ENCODE measurements around the gene IFNG. TPM values are rescaled to one million over a fixed set of nuclear protein-coding genes. Genes with fewer than 3 reads are reported as not detected.
"Not testable (repeated sequence)": the region's sequence is repeated elsewhere in the genome, so short reads cannot be mapped to it uniquely, and the experiment has no call there.

Gene IFNG
- 1 to 10 TPM; 2.8 to 3.4 TPM for total RNA-seq

GRCh38 chr12:68159681-68160304 lies at the start of gene IFNG:
Gene IFNG (minus strand): TSS chr12:68159740. CDS start chr12:68159615, 125 bp downstream.
- DNase-seq = no peak
- Mint-ChIP-seq H3K27ac (peak within 1 kb of the TSS; percentile 54), H3K4me3 (peak within 1 kb of the TSS; percentile 51), H3K36me3 (ENCODE audit: low read depth) (no peaks in the 10 kb centered on the region), H3K27me3 (no peaks in the 10 kb centered on the region), H3K9me3 (no peaks in the 10 kb centered on the region), H3K4me1 (peaks cover 18% of the 10 kb centered on the region)
- ChIA-PET POLR2A (no interaction called here), CTCF (interaction anchor here (2.7 to 4.2 kb wide), 4 partner anchors 21 to 119 kb away, joined by 9 to 19 read pairs (median 12); no protein-coding TSS in a partner anchor)

GRCh38 chr12:68209048-68209728 lies 49.6 kb upstream of the IFNG start:
- H3K27me3 Mint-ChIP-seq = peaks cover 33% of the 10 kb centered on the region
- H3K4me1 Mint-ChIP-seq; DNase-seq; H3K27ac Mint-ChIP-seq; H3K36me3 Mint-ChIP-seq (ENCODE audit: low read depth); POLR2A ChIA-PET; H3K9me3 Mint-ChIP-seq; H3K4me3 Mint-ChIP-seq: not testable (repeated sequence)
- CTCF ChIA-PET = interaction anchor here (1.4 kb wide), 1 partner anchor 16 kb away, joined by 3 read pairs; no protein-coding TSS in a partner anchor

DNA sequence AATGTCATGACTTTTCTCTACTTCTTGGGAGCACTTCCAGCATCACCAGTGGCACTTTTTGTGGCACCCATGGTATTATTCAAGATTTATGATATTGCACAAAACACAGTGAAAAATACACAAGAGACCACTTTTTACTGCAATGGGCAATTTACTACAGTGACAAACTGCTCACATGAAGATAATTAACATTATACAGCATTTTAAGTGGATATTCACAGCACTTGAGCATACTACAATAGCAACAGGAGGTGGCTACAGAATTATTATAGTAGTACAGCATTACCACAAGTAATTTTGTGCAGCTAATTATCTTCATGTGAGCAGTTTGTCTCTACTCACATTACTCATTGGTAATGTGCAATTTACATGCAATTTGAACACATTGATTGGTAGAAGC lies 47.7 kb upstream of the IFNG start:
- Mint-ChIP-seq H3K27me3 (peaks cover 23% of the 10 kb centered on the region), H3K4me1 (peaks cover 16% of the 10 kb centered on the region), H3K9me3 (no peaks in the 10 kb centered on the region), H3K4me3 (no peak overlapping the region), H3K27ac (no peak overlapping the region), H3K36me3 (ENCODE audit: low read depth) (no peaks in the 10 kb centered on the region)
- ChIA-PET POLR2A (no interaction called here), CTCF (no interaction called here)
- no peak for DNase-seq

- ChIA-PET POLR2A (interaction anchor here (0.6 kb wide), 1 partner anchor 22 kb away, joined by 5 read pairs; no protein-coding TSS in a partner anchor), CTCF (interaction anchor here (1.6 to 1.7 kb wide), 2 partner anchors 9 to 16 kb away, joined by 3 to 4 read pairs; no protein-coding TSS in a partner anchor)
- Mint-ChIP-seq H3K27me3 (peaks cover 18% of the 10 kb centered on the region), H3K4me1 (peaks cover 13% of the 10 kb centered on the region), H3K9me3 (no peaks in the 10 kb centered on the region), H3K4me3 (no peak overlapping the region), H3K27ac (no peak overlapping the region), H3K36me3 (ENCODE audit: low read depth) (no peaks in the 10 kb centered on the region)
- no peak for DNase-seq
Observed at GRCh38 chr12:68206446-68206845, 46.9 kb upstream of the IFNG start.

DNA sequence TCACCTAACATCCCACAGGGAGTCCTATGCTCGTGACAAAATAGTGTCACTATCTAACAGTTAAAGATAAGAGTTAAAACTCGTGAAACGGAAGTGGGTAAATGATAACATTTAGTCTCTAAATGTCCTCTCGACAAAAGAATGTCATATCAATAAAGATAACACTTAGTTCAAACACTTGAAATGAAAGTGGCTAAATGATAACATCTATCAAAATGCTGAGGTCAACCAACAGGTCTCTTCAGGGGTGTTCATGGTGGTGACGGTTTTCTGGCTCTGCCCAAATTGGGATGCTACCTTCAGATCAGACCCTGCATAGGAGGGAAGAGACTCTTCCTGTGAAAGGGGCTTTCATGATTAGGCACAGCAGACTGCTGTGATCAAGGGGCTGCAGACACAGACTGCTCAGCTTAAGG lies 43.9 kb upstream of the IFNG start:
- no peaks in the 10 kb centered on the region for H3K9me3 Mint-ChIP-seq
- no peak overlapping the region for H3K4me3 Mint-ChIP-seq
- H3K36me3 Mint-ChIP-seq (ENCODE audit: low read depth) = no peaks in the 10 kb centered on the region
- ChIA-PET POLR2A (no interaction called here), CTCF (no interaction called here)
- H3K4me1 Mint-ChIP-seq = peaks cover 27% of the 10 kb centered on the region
- H3K27ac Mint-ChIP-seq = no peak overlapping the region
- peaks cover 13% of the 10 kb centered on the region for H3K27me3 Mint-ChIP-seq
- DNase-seq = no peak

DNA sequence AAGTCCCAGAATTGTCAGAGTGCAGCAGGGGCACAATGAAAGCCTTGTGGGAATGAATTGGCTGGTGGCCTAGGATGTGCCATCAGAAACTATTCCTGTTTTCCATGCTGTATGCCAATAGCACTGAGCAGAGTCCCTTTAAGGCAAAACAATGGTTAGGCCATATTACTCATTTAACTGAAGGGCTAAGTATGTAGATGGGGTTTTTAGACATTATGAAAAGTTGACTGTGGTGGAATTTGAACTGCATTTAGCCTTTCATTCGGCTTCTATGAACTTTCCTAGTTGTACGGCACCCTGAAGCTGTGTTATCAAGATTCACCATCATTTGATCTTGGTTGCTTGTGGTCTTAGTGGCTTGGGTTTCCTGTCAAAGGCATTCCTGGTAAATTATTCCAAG lies 41.3 kb upstream of the IFNG start:
- H3K4me1 Mint-ChIP-seq = peaks cover 27% of the 10 kb centered on the region
- POLR2A ChIA-PET = no interaction called here

DNA sequence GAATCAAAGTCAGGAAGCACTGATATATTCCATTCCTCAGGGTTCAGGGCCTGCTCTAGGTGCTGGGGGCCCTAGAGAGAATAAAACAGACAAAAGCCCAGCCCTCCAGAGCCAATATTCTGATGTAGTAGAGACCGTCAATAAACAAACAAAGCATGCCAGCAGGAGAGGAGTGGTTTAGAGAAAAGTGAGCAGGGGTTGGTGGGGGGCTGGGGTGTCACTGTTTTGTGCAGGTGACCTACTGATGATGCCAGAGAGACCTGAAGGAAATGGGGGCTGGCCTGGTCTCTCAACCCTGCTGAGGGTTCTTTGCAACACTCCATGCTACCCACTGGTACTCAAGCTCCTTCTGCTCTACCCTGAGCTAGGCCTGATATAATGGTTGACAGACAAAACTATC lies 39.6 kb upstream of the IFNG start:
- no peak for DNase-seq
- H3K9me3 Mint-ChIP-seq = peaks cover 3% of the 10 kb centered on the region
- no peak overlapping the region for H3K4me3 Mint-ChIP-seq
- POLR2A ChIA-PET = interaction anchor here (0.7 kb wide), 1 partner anchor 9 kb away, joined by 3 read pairs; no protein-coding TSS in a partner anchor
- no peak overlapping the region for H3K27ac Mint-ChIP-seq
- no peaks in the 10 kb centered on the region for H3K36me3 Mint-ChIP-seq (ENCODE audit: low read depth)
- no peaks in the 10 kb centered on the region for H3K27me3 Mint-ChIP-seq
- peaks cover 27% of the 10 kb centered on the region for H3K4me1 Mint-ChIP-seq
- CTCF ChIA-PET = interaction anchor here (0.9 to 2.3 kb wide), 3 partner anchors 11 to 158 kb away, joined by 3 to 5 read pairs (median 4); no protein-coding TSS in a partner anchor

More for the DNA sequence above, 41.3 kb upstream of the IFNG start:
- no peak overlapping the region for H3K4me3 Mint-ChIP-seq
- peaks cover 3% of the 10 kb centered on the region for H3K27me3 Mint-ChIP-seq
- CTCF ChIA-PET = no interaction called here
- DNase-seq = no peak
- no peaks in the 10 kb centered on the region for H3K36me3 Mint-ChIP-seq (ENCODE audit: low read depth)
- H3K27ac Mint-ChIP-seq = no peak overlapping the region
- no peaks in the 10 kb centered on the region for H3K9me3 Mint-ChIP-seq

DNA sequence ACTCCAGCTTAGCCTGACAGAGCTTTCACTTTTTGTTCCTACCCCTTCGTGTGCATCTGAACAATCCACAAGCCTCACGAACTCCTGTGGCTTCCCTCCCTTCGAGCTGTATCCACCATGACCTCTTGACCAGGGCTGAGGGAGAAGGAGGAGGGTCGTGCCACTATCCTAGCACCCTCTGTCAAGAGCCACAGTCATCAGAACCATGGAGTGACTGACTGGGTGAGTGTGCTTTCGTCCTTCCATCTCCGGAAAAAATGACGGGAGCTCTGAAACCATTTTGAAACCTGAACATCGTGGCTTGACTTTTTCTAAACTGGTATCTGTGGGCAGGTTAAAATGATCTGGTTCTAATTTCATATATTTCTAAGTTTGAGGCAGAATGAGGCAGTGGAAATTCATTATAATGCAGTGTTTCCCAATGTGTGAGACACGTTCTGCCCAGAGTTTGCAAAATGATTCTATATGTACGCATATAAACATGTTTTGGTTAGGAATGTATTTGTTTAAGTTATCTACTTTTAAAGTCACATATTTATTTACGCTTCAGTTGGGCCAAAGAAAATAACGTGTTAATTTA lies 39.1 kb upstream of the IFNG start:
- Mint-ChIP-seq H3K4me1 (peaks cover 24% of the 10 kb centered on the region), H3K27ac (peak overlapping the region; percentile 82), H3K9me3 (peaks cover 3% of the 10 kb centered on the region), H3K36me3 (ENCODE audit: low read depth) (no peaks in the 10 kb centered on the region), H3K4me3 (peak overlapping the region; percentile 39), H3K27me3 (peaks cover 2% of the 10 kb centered on the region)
- ChIA-PET POLR2A (no interaction called here), CTCF (interaction anchor here (1.4 to 2.3 kb wide), 2 partner anchors 79 to 158 kb away, joined by 4 to 5 read pairs; no protein-coding TSS in a partner anchor)
- DNase-seq = no peak

DNA sequence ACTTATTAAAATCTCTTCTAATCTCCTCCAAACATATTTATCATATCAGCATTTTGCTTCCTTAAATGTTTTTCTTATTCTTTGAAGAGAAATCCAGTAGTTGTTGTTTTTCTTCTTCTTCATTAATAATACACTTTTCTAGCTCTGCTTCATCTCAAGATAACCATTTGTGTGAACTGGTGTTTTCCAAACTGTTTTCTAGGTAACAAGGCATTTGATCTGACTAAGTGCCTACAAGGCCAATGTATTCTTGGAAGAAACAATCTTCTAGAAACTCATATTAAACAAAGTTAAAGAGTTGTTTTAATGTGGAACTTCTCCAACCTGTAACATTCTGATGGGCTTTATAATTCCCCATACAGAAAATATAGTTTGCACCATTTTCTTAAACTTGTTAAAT lies 30.8 kb upstream of the IFNG start:
- DNase-seq = no peak
- Mint-ChIP-seq H3K4me1 (peaks cover 22% of the 10 kb centered on the region), H3K4me3 (peak overlapping the region; percentile 6), H3K36me3 (ENCODE audit: low read depth) (no peaks in the 10 kb centered on the region), H3K27ac (no peak overlapping the region), H3K9me3 (peaks cover 18% of the 10 kb centered on the region), H3K27me3 (peaks cover 12% of the 10 kb centered on the region)
- CTCF ChIA-PET = interaction anchor here (2.1 kb wide), 1 partner anchor 9 kb away, joined by 7 read pairs; no protein-coding TSS in a partner anchor
- POLR2A ChIA-PET = interaction anchor here (0.6 kb wide), 1 partner anchor 9 kb away, joined by 3 read pairs; no protein-coding TSS in a partner anchor

GRCh38 chr12:68189821-68190242 lies 30.3 kb upstream of the IFNG start:
- Mint-ChIP-seq H3K27ac (peak overlapping the region; percentile 65), H3K36me3 (ENCODE audit: low read depth) (no peaks in the 10 kb centered on the region), H3K27me3 (peaks cover 12% of the 10 kb centered on the region), H3K4me3 (peak overlapping the region; percentile 21), H3K4me1 (peaks cover 22% of the 10 kb centered on the region), H3K9me3 (peaks cover 18% of the 10 kb centered on the region)
- CTCF ChIA-PET = interaction anchor here (0.5 to 1.6 kb wide), 2 partner anchors 32 to 34 kb away, joined by 3 to 6 read pairs; no protein-coding TSS in a partner anchor
- peak; percentile 42 for DNase-seq
- POLR2A ChIA-PET = no interaction called here

DNA sequence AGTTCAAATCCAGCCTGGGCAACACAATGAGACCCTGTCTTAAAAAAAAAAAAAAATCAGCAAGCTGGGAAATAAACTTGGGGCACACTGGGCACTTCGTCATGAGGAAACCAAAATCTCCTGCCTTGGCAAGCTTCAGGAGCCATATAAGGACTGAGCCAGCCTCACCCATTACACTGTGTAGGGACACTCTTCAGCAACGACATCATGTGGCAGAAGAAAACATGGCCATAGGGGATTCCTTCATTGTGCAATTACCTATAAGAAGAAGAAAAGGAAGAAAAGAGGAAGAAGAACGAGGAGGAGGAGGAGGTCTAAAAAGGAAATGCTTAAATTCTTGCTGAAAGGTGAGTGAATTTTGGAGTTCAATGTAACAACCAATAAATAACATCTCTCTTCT lies 26.1 kb upstream of the IFNG start:
- Mint-ChIP-seq H3K4me1 (peaks cover 33% of the 10 kb centered on the region), H3K4me3 (no peak overlapping the region), H3K27me3 (peaks cover 9% of the 10 kb centered on the region), H3K36me3 (ENCODE audit: low read depth) (peaks cover 3% of the 10 kb centered on the region), H3K9me3 (peaks cover 9% of the 10 kb centered on the region), H3K27ac (no peak overlapping the region)
- POLR2A ChIA-PET = no interaction called here
- CTCF ChIA-PET = no interaction called here
- no peak for DNase-seq

DNA sequence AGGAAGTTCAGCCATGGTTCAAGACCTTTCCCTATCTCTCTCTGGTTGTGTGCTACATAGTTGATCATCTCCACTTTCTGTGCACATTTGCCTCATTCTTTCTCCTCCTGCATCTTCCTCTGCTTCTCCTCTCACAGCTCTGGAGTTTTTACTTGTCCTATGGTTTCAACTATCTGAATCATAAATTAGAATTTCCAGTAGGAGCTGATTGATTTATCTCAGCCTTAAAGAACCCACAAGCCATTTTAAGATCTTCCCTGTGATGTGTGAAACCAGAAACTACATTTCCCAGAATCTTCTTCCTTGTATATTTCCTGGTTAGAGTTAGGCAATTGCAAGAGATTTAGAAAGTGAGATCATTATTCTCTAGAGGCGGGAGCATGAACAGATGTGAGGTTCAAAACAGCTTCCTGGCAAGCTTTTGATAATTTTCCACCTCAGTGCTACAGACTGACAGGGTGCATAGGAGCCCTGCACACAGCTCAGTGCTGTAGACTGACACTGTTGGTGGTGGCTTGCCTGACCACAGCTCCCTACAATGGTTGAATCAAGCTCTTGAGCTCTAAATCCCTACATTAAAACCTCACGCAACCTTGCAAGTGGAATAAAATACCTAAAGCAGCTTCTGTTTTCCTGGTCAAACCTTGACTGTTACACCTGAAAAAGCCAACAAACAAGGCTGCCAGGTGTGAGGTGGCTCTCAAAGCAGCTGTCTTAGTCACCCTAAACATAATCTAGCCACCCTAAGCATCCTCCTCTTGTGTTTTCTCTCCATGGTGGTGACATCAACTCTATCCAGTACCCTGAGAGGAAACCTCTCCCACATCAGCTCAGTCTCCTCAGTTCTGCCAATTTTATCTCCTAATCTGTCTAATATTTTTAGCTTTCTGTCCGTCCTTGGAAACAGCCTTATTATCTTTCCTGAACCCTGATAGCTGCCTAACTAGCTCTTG lies 21.5 kb upstream of the IFNG start:
- ChIA-PET CTCF (interaction anchor here (1.0 to 2.3 kb wide), 8 partner anchors 9 to 140 kb away, joined by 3 to 9 read pairs (median 6); no protein-coding TSS in a partner anchor), POLR2A (no interaction called here)
- Mint-ChIP-seq H3K27ac (peak overlapping the region; percentile 91), H3K4me1 (peaks cover 52% of the 10 kb centered on the region), H3K9me3 (peaks cover 3% of the 10 kb centered on the region), H3K27me3 (no peaks in the 10 kb centered on the region), H3K36me3 (ENCODE audit: low read depth) (peaks cover 8% of the 10 kb centered on the region), H3K4me3 (peak overlapping the region; percentile 23)
- DNase-seq = peak; percentile 67

Data from activated CD4-positive, alpha-beta T cell treated with anti-CD3 and anti-CD28 coated beads, Interleukin-2, amount 10 ng/mL, durations not matched to agents 7 days and 5 days (primary cell).